ENCODE results near the gene SEZ6.
A peak's percentile ranks its signal among the peaks of the same experiment; 100 is the strongest.

Gene SEZ6

GRCh38 chr17:29037739-29038084, 31.9 kb upstream of the SEZ6 start:
- DNase-seq, result no peak

GRCh38 chr17:29036584-29036983, 30.8 kb upstream of the SEZ6 start:
- DNase-seq, result no peak

- no peak for DNase-seq
Observed at GRCh38 chr17:29034510-29034909, 28.7 kb upstream of the SEZ6 start.

DNA sequence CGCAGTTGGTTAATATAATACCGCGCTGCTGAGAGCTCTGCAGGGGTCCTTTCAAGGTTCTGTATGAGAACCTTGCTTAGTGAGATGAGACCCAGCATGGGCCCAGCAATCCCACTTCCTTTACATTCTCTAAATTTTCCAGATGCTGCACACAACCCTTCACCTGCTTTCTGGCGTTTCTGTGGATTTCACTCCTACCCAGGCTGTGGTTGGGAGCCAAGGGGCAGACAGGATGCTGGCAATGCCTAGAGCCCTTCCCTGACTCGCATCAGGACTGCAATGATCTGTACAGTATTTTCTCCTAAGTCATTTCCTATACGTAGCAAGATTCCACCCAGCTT, 27.0 kb upstream of the SEZ6 start:
- DNase-seq, result no peak

DNA sequence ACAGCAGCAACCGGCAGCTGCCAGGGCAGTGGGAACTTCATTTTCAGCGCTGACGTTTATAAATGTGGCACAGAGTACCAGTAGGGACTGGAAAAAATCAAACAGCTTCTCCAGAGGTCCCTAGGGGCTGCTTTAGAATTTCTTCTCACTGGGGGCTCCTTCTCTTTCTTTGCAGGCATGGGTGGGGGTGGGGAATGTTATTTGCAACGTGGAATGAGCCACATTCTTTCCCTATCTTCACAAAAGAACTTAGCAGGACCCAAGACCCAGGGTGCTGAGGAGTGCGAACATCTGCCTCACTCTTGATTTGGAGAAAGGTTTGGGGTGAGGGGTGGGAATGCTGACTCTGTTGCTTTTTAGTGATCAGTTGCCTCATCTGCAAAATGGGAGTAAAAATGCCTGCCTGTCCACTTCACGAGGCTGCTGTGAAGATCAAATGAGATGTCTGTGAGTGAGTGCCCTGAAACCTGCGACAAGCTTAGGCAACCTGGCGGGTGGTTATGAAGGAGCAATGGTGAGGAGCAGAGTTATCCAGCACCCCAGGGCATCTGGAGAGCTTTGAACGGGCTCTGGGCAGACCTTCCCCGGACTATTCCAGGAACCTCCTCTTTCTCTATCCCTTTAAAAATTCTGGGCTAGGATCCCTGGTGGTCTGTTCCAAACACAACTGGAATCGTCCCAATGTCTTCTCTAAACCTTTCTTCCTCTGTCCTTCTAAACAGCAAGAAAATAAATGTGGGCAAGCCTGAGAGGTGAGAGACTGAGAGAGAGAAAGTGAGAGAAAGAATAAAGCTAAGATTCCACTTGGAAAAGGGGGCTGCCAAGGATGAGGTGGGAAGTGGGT, 26.4 kb upstream of the SEZ6 start:
- DNase-seq, result no peak

DNA sequence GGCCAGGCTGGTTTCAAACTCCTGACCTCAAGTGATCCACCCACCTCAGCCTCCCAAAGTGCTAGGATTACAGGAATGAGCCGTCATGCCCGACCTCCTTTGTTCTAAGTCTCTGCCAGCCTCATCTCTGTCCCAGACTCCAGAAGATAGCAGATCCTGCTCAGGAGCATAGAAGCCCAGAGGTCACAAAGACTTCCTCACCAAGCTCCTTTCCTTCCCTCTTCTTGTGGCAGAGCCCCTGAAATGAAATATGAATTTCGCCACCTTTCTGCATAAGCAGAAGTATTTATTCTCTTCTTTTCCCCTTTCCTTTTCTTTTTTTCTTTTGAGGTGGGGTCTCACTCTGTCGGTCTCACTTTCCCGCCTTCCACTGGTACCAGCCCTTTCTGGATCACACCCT, 25.7 kb upstream of the SEZ6 start:
- DNase-seq, result no peak

DNA sequence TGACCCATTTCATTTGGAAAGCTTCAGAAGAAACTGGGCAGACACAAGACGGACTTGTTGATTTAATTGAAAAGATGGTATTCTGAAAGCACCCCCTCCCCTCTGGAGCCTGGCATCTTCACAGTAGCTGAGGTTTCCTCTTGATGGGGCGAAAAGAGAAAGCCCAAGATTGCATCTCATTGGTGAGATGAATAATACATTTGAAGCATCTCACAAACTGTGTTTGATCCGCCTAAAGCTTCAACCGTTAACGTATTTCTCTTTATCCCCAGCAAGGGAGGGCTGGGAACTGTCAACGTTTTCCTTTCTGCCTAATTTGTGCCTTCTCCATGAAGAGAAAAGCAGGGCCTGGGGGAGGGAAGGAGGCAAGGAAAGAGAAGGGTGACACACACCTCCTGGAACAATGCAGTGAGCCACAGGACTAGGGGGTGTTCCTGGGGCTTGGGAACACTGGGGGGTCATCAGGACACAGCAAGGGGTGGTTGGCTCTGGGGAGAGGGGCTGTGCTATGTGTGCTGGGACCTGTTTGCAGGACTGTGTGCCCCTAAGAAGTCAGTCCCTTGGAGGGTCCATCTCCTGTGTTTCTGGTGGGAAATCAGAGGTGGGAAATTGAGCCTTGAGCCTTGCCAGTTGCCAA, 18.6 kb upstream of the SEZ6 start:
- DNase-seq, result no peak

- DNase-seq, result no peak
Observed at GRCh38 chr17:29022074-29022473, 16.2 kb upstream of the SEZ6 start.

- DNase-seq, result no peak
Observed at GRCh38 chr17:29021226-29021625, 15.4 kb upstream of the SEZ6 start.

GRCh38 chr17:29020576-29020975, 14.7 kb upstream of the SEZ6 start:
- no peak for DNase-seq

- no peak for DNase-seq
Observed at GRCh38 chr17:29019475-29020181, 13.8 kb upstream of the SEZ6 start.

GRCh38 chr17:29018788-29019474, 13.1 kb upstream of the SEZ6 start:
- no peak for DNase-seq

DNA sequence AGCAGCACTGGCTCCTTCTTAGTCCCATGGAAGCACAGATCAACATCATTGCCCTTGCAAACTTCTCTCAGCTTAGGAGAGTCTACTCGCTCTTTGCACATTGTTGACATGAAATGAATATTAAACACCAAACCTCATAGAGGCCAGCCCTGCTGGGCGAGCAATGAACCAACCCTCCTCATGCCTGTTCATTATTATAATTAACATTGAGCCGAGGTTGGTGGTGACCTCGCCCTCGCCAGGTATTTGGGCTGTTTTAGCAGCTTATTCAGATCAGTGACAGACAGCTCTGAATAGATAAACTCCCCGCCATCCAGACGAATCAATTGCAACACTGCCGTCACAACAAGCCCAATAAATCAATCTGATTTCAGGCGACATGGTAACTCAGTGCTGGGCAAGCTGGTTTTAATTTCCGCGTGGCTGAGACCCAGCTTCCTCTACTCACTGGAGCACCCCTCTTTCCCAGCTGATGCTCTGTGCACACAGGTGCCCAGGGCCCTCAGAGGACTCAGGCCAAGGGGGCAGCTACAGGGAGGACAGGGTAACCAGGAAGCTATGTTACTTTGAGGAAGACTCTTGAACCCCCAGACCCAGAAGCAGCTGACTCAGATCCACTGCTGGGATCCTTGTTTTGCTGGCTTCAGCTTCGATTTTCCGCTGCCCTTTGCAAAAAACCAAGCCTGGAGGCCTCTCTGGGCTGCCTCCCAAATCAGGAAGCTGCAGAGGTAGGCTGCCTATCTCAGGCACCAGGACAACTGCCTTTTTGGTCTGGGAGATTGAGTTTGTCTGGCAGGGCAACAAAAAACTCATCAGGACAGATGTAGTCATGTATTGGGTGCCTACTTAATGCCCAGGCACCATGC, 10.7 kb upstream of the SEZ6 start:
- no peak for DNase-seq

- no peak for DNase-seq
Observed at GRCh38 chr17:29014716-29015115, 8.9 kb upstream of the SEZ6 start.

DNA sequence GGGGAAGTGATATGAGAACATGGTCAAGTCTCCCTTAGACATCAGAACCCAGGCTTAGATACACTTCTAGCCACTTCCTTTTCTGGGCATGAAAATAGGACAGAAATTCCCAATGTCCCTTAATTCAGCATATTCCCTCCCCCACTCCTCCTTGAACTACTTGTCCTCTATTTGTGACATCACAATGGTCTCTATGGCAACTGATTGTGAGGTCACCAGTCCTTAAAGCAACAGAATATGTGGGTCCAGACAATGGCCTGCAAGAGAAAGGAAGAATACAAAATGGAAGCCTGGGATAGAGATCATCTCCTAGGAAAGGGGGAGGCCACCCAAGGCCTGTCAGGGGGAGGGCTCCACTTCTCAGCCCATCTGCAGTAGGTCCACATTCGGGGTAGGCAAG, 6.7 kb upstream of the SEZ6 start:
- DNase-seq, result no peak

- no peak for DNase-seq
Observed at GRCh38 chr17:29010586-29010985, 4.8 kb upstream of the SEZ6 start.

DNA sequence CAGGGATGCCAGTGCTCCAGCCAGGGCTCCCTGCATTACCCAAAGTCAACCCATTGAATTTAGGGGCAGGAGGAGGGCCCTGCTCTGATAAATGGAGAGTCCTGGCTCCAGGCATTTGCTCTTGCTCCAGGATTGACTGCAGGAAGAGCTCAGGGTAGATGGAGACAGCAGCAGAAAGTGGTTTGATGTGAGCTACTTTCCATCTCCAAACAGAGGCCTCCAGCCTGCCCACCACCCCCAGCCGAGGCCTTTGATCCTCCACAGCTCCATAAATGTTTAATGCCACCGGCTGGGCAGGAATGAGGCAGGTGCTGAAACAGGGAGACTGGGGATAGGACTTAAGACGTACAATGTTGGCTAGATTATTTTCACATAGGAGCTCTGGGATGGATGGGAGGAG, 4.3 kb upstream of the SEZ6 start:
- DNase-seq, result no peak

- DNase-seq, result no peak
Observed at GRCh38 chr17:29008591-29008990, 2.8 kb upstream of the SEZ6 start.

GRCh38 chr17:29007860-29008455, 2.1 kb upstream of the SEZ6 start:
- peak; percentile 47 for DNase-seq

DNA sequence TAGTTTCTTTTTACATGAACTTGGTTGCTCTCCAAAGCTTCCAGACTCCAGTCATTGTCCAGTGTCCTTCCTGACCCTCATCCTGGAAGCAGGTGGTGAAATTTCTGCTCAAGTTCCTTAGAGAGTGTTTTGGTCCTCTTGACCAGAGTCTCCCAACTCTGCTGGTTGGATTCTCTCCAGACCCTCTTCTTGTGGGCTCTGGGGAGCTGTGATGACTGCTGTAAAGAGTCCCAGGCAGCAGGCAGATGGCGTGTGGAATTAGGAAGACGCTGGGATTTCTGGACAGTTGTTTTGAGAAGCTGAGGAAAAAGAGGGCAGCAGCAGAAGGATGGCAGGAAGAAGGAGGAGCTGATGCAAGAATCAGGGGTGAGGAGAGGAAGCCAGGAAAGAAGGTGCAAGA, 1.6 kb upstream of the SEZ6 start:
- DNase-seq, result no peak

- peak; percentile 10 for DNase-seq
Observed at GRCh38 chr17:29004081-29004692, 1.6 kb downstream of the SEZ6 start.

- no peak for DNase-seq
Observed at GRCh38 chr17:29003289-29003688, 2.5 kb downstream of the SEZ6 start.

All from fibroblast of skin of right quadriceps (primary cell).